Right cardiac atrium (tissue), 5 donors: ENCODE data around the gene SLC6A16. TPM values are rescaled to one million over a fixed set of nuclear protein-coding genes. Genes with fewer than 3 reads are reported as not detected.

Source experiments
- ATAC-seq, 2 donors: fragments of 200-7000 bp; cut with Tn5 transposase; one replicate each; pipeline versions ENCODE4 v1.8.0 to v1.9.1; 2020; ENCODE audit warnings: moderate library complexity in 2 of 2, mild to moderate bottlenecking in 1 of 2
- DNase-seq, 3 donors: peaks; one replicate each; pipeline ENCODE4 v3.0.0-alpha.2; 2020
- H3K27ac ChIP-seq: one replicate; pipeline ENCODE4 v1.5.1; 2013; ENCODE audit warnings: mild to moderate bottlenecking, low read length, control low read depth, moderate library complexity
- H3K27me3 ChIP-seq: one replicate; pipeline ENCODE4 v1.6.1; 2013; ENCODE audit not compliant: control insufficient read depth, insufficient read depth
- H3K4me1 ChIP-seq: one replicate; pipeline ENCODE4 v1.6.1; 2013; ENCODE audit warnings: low read length; ENCODE audit not compliant: control insufficient read depth, insufficient read depth
- H3K4me3 ChIP-seq: one replicate; pipeline ENCODE4 v1.5.1; 2013; ENCODE audit warnings: low read length, control low read depth
- H3K9me3 ChIP-seq: one replicate; pipeline ENCODE4 v1.6.1; 2013; ENCODE audit warnings: low read length; ENCODE audit not compliant: control insufficient read depth
- WGBS: extraction: QIAGEN DNeasy Blood & Tissue Kit; methylation state at CpG from one replicate; pipeline ENCODE4 v1.1.7; 2013; 5-methylcytosine and 5-hydroxymethylcytosine counted together
- intact Hi-C, 4 donors: fragments of 100-400 bp; cut with DNase I; formaldehyde crosslinking; loops; one replicate each; pipeline versions ENCODE4 v1.11.0 to v1.14.0; 2022 to 2023
- polyA plus RNA-seq: library from polyadenylated mRNA; stranded (reverse); fragments of 200-250 nt; gene quantifications from one replicate; pipeline ENCODE4 v1.2.3, GENCODE V29; 2013
- total RNA-seq, 4 donors: library from RNA; stranded (reverse); fragmentation: NEBNext Ultra II Directional; extraction: Animal tissue kit (Norgen Biotek cat#: 25700); gene quantifications; one replicate each; pipeline ENCODE4 v1.2.1, GENCODE V29; 2021
- donor health status: healthy with polysubstance abuse.
- donor health status: DM: no; HTN: yes; CAD: no.
- donor health status: DM: no; HTN: no; CAD: no.
- donor health status: DM: no; HTN: yes; CAD: no; lungs with severe emphysema.
- donor health status: DM: yes; HTN: yes; CAD: no.

SLC6A16 gene
- total and polyA plus RNA-seq, 5 donors = 1.2 to 2.1 (median 1.8) TPM

DNA sequence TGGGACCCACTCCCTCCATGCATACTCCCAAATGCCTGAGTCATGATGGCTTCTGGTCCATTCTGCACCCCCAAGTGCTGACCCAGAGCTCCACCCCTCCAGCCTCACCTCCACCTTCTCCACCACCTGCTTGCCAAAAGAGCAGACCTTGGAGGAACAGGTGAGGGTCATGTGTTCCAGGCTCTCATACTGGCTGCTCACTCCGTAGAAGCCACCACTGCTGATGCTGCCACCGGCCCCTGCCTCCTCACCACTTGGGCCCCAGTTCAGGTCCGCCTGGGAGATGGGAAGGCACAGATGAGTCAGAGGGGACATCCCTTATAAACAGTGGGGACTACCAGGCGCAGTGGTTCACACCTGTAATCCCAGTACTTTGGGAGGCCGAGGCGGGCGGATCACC lies 18.1 kb upstream of the SLC6A16 start:
- Histone ChIP-seq H3K9me3 (no peaks in the 10 kb centered on the region), H3K4me3 (no peak overlapping the region), H3K27me3 (no peaks in the 10 kb centered on the region), H3K27ac (no peak overlapping the region), H3K4me1 (no peaks in the 10 kb centered on the region)
- ATAC-seq = no peak
- WGBS = 97% methylated on average over 7 of the region's 7 CpGs
- intact Hi-C loops = no loop called here
- DNase-seq = no peak

- H3K4me1 ChIP-seq = no peaks in the 10 kb centered on the region
- no peaks in the 10 kb centered on the region for H3K27me3 ChIP-seq
- no peaks in the 10 kb centered on the region for H3K9me3 ChIP-seq
- ATAC-seq (no peak), DNase-seq (no peak)
- intact Hi-C loops = no loop called here
- no peak overlapping the region for H3K27ac ChIP-seq
- WGBS = 88% methylated on average over 11 of the region's 11 CpGs
- no peak overlapping the region for H3K4me3 ChIP-seq
Measured at GRCh38 chr19:49342291-49342721, 17.3 kb upstream of the SLC6A16 start.

GRCh38 chr19:49340865-49341718 lies 16.1 kb upstream of the SLC6A16 start:
- Histone ChIP-seq H3K9me3 (no peaks in the 10 kb centered on the region), H3K27ac (peak overlapping the region; percentile 44), H3K4me1 (no peaks in the 10 kb centered on the region), H3K27me3 (no peaks in the 10 kb centered on the region), H3K4me3 (no peak overlapping the region)
- DNase-seq (no peak), ATAC-seq (no peak)
- intact Hi-C loops = no loop called here
- 93% methylated on average over 11 of the region's 11 CpGs for WGBS

DNA sequence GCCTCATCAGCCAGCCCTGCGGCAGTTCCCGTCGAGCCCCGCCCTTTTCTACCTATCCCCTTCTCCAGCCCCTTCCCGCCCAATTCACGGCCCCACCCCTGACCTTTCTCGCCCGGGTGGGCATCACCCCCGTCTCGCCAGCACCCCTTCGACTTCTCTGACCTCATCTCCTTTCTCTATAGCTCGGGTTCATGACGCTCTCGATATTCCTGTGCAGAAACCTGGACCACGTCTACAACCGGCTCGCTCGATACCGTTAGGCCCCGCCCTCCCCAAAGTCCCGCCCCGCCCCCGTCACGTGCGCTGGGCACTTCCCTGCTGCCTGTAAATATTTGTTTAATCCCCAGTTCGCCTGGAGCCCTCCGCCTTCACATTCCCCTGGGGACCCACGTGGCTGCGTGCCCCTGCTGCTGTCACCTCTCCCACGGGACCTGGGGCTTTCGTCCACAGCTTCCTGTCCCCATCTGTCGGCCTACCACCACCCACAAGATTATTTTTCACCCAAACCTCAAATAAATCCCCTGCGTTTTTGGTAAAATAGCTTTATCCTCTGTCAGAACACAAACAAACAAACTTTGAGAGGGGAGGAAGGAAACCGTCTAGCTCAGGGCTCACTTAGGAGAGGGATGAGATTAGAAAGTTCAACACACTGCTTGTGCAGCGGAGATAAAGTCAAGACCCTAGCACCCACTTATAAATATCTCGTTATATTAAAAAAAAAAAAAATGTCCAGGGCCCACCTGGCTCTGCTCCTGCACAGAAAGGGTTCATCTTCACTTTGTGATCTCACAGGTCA lies 15.3 kb upstream of the SLC6A16 start:
- Histone ChIP-seq H3K4me1 (no peaks in the 10 kb centered on the region), H3K4me3 (peak overlapping the region; percentile 27), H3K27ac (peak overlapping the region; percentile 74), H3K9me3 (no peaks in the 10 kb centered on the region), H3K27me3 (no peaks in the 10 kb centered on the region)
- WGBS = 16% methylated on average over 36 of the region's 36 CpGs
- ATAC-seq (peak; percentile 56 to 68), DNase-seq (peak; percentile 66 to 93 (median 88))
- intact Hi-C loops = no loop called here

DNA sequence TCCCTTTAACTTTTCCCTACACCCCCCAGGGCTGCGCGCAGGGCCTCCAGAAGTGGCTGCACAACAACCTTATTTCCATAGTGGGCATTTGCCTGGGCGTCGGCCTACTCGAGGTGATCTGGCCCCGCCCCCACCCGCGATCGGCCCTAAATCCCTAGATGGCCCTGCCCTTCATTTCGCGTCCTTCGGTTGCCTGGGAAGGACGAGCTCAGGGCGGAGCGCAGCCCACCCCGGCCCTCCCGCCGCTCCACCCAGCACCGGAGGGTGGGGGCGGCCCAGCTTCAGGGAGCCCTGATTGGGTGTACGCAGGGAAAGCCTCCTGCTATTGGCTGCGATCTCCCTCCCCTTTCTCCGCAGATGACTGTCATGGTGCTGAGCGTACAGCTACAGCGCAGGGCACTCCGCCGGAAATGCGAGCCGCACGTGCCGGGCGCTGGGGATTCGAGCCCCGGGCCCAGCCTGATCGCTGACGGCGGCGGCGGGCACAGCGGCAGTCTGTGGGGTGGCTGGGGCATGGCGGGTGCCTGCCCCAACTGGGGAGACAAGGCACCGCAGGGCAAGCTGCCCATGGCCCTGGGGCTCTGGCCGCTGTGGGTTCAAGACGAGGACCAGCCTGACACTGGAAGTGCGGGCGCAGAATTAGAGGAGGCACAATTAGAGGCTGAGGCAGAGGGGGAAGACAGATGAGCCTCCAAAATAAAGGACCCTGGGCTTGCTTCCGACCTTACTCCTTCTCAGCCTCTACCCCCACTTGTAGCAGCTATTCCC lies 14.5 kb upstream of the SLC6A16 start:
- H3K4me3 ChIP-seq = peak overlapping the region; percentile 29
- no peaks in the 10 kb centered on the region for H3K27me3 ChIP-seq
- ATAC-seq (peak; percentile 96 to 97), DNase-seq (peak; percentile 91 to 96 (median 96))
- H3K9me3 ChIP-seq = no peaks in the 10 kb centered on the region
- H3K4me1 ChIP-seq = no peaks in the 10 kb centered on the region
- WGBS = 14% methylated on average over 47 of the region's 47 CpGs
- intact Hi-C loops = no loop called here
- H3K27ac ChIP-seq = peak overlapping the region; percentile 74

GRCh38 chr19:49338691-49339300 lies 13.8 kb upstream of the SLC6A16 start:
- intact Hi-C loops = no loop called here

GRCh38 chr19:49338023-49338677 lies 13.2 kb upstream of the SLC6A16 start:
- 34% methylated on average over 34 of the region's 34 CpGs for WGBS
- ATAC-seq = peak in 1 of 2 donors; percentile 0
- no peak overlapping the region for H3K4me3 ChIP-seq
- H3K9me3 ChIP-seq = no peaks in the 10 kb centered on the region
- DNase-seq = no peak
- intact Hi-C loops = no loop called here
- no peaks in the 10 kb centered on the region for H3K4me1 ChIP-seq
- no peaks in the 10 kb centered on the region for H3K27me3 ChIP-seq
- no peak overlapping the region for H3K27ac ChIP-seq

More at GRCh38 chr19:49338691-49339300, 13.8 kb upstream of the SLC6A16 start:
- H3K27me3 ChIP-seq = no peaks in the 10 kb centered on the region
- no peak overlapping the region for H3K27ac ChIP-seq
- no peaks in the 10 kb centered on the region for H3K9me3 ChIP-seq
- WGBS = 18% methylated on average over 30 of the region's 30 CpGs
- DNase-seq = peak; percentile 81 to 90 (median 89)
- peak; percentile 61 for ATAC-seq
- H3K4me3 ChIP-seq = peak overlapping the region; percentile 29
- no peaks in the 10 kb centered on the region for H3K4me1 ChIP-seq

- ATAC-seq = no peak
- Histone ChIP-seq H3K4me1 (no peaks in the 10 kb centered on the region), H3K4me3 (no peak overlapping the region), H3K27ac (no peak overlapping the region), H3K9me3 (no peaks in the 10 kb centered on the region), H3K27me3 (no peaks in the 10 kb centered on the region)
- intact Hi-C loops = no loop called here
- 78% methylated on average over 19 of the region's 19 CpGs for WGBS
- DNase-seq = no peak
Measured at GRCh38 chr19:49337267-49338022, 12.5 kb upstream of the SLC6A16 start.

- DNase-seq = no peak
- no peaks in the 10 kb centered on the region for H3K4me1 ChIP-seq
- WGBS = 86% methylated on average over 10 of the region's 10 CpGs
- H3K4me3 ChIP-seq = no peak overlapping the region
- ATAC-seq = no peak
- H3K27me3 ChIP-seq = no peaks in the 10 kb centered on the region
- intact Hi-C loops = no loop called here
- no peak overlapping the region for H3K27ac ChIP-seq
- no peaks in the 10 kb centered on the region for H3K9me3 ChIP-seq
Measured at GRCh38 chr19:49336482-49337266, 11.7 kb upstream of the SLC6A16 start.
